Gastrocnemius medialis (tissue), 4 donors: ENCODE data around the gene KCNH2. TPM values are rescaled to one million over a fixed set of nuclear protein-coding genes. Genes with fewer than 3 reads are reported as not detected.

Source experiments
- ATAC-seq, 2 donors: fragments of 150-250 bp; one replicate each; pipeline ENCODE4 v1.9.1; 2016
- DNase-seq, 2 donors: peaks; one replicate each; pipeline ENCODE4 v3.0.0-alpha.2; 2019
- H3K27ac ChIP-seq, 4 donors: fragments of 200-600 bp; sonication (generic); 1 replicate in 1 of 4; 2 replicates in 3 of 4; pipeline ENCODE4 v1.5.1; 2016 to 2018; ENCODE audit warnings: mild to moderate bottlenecking in 2 of 4, moderate library complexity in 1 of 4
- H3K27me3 ChIP-seq, 3 donors: fragments of 200-600 bp; sonication (generic) in 2 of 3; 1 replicate in 1 of 3; 2 replicates in 2 of 3; pipeline versions ENCODE4 v1.5.1 to v1.6.0; 2016 to 2019; ENCODE audit warnings: mild to moderate bottlenecking in 1 of 3, moderate library complexity in 1 of 3
- H3K36me3 ChIP-seq, 2 donors: fragments of 200-600 bp; sonication (generic) in 1 of 2; one replicate each; pipeline ENCODE4 v1.5.1; 2017 to 2018
- H3K4me1 ChIP-seq, 2 donors: fragments of 200-600 bp; sonication (generic) in 1 of 2; one replicate each; pipeline ENCODE4 v1.5.1; 2016 to 2017; ENCODE audit warnings: mild to moderate bottlenecking in 2 of 2
- H3K4me3 ChIP-seq, 4 donors: fragments of 200-600 bp; sonication (generic) in 3 of 4; 1 replicate in 1 of 4; 2 replicates in 3 of 4; pipeline ENCODE4 v1.5.1; 2016 to 2019; ENCODE audit warnings: mild to moderate bottlenecking in 2 of 4
- H3K9me3 ChIP-seq, 3 donors: fragments of 200-600 bp; sonication (generic) in 2 of 3; 1 replicate in 1 of 3; 2 replicates in 2 of 3; pipeline ENCODE4 v1.5.1; 2016 to 2019
- POLR2A ChIP-seq, 2 donors: fragments of 450-650 bp; IDR thresholded peaks; one replicate each; pipeline ENCODE4 v1.6.1; 2017; ENCODE audit warnings: antibody characterized with exemption in 2 of 2, mild to moderate bottlenecking in 2 of 2, moderate library complexity in 2 of 2
- in situ Hi-C, 4 donors: fragments of 200-750 bp; cut with MboI; loops; one replicate each; pipeline versions ENCODE4 v1.15.0 to v1.8.0; 2017; ENCODE audit warnings: low sequenced_read_pairs in 4 of 4
- intact Hi-C: fragments of 100-400 bp; cut with DNase I; formaldehyde crosslinking; loops from one replicate; pipeline ENCODE4 v1.15.1; 2023; ENCODE audit warnings: low total_unique reads
- total RNA-seq, 4 donors: library from RNA; depleted of rRNA; stranded (reverse); fragments of >200 nt; gene quantifications; one replicate each; pipeline versions ENCODE4 v1.1.0 to v1.2.3, GENCODE V29; 2016
- TF ChIP-seq, protein P1 (sequence below), 5 experiments: fragments of 450-650 bp in 3 of 5; fragments of 200-600 bp in 2 of 5; sonication (generic) in 2 of 5; IDR thresholded peaks in 4 of 5; conservative IDR thresholded peaks in 1 of 5; 1 replicate in 4 of 5; 2 replicates in 1 of 5; pipeline ENCODE4 v1.5.1; 2016 to 2019; ENCODE audit warnings: antibody characterized with exemption in 5 of 5, mild to moderate bottlenecking in 3 of 5, moderate library complexity in 3 of 5

KCNH2 gene
- total RNA-seq, 4 donors from 2014 or later = 0.19 to 1.00 (median 0.46) TPM; not detected in 1

DNA sequence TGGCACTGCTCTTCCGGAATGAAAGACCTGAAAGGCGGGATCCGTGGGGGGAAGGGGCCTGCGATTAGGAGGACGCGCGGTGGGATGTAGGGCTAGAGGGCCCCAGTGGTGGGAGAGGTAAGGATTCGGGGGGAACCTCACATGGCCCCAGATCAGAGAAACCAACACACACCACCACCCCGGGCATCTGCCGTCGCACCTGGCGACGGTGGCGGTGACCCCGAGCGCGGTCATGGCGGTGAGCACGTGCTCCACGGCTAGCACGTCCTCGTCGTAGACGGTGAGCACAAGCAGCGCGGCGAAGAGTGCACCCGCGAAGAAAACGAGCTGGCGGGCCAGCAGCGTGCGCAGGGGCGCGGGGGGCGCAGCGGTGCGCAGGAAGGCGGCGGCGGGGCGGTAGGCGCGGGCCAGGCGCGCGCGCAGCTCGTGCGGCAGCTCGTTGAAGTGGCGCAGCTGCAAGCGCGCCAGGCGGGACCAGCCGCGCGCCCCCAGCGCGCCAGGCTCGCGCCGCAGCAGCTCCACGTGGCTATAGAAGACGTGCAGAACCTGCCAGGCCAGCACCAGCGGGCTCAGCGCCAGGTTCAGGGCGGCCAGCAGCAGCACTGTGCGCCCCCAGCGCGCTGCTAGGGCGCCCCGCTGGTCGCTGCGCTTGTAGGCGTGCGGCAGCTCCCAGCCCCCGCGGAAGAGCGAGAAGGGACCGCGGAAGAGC lies 40.5 kb upstream of the KCNH2 start:
- DNase-seq = no peak
- in situ Hi-C loops (no loop called here), intact Hi-C loops (no loop called here)
- Histone ChIP-seq H3K27me3 (peaks cover 29 to 57% (median 38%) of the 10 kb centered on the region in 3 donors), H3K4me1 (peaks cover 8 to 16% of the 10 kb centered on the region in 2 donors), H3K36me3 (no peaks in the 10 kb centered on the region), H3K27ac (no peak overlapping the region), H3K4me3 (peak overlapping the region; percentile 17 to 38 (median 26)), H3K9me3 (no peaks in the 10 kb centered on the region)
- TF ChIP-seq, protein P1, sequence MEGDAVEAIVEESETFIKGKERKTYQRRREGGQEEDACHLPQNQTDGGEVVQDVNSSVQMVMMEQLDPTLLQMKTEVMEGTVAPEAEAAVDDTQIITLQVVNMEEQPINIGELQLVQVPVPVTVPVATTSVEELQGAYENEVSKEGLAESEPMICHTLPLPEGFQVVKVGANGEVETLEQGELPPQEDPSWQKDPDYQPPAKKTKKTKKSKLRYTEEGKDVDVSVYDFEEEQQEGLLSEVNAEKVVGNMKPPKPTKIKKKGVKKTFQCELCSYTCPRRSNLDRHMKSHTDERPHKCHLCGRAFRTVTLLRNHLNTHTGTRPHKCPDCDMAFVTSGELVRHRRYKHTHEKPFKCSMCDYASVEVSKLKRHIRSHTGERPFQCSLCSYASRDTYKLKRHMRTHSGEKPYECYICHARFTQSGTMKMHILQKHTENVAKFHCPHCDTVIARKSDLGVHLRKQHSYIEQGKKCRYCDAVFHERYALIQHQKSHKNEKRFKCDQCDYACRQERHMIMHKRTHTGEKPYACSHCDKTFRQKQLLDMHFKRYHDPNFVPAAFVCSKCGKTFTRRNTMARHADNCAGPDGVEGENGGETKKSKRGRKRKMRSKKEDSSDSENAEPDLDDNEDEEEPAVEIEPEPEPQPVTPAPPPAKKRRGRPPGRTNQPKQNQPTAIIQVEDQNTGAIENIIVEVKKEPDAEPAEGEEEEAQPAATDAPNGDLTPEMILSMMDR (IDR thresholded peaks at IDR 0.05 in 4 of 5, conservative IDR thresholded peaks at IDR 0.05 in 1 of 5) = peak in 1 of 5 experiments; percentile 31
- no peak for TF ChIP-seq POLR2A (IDR thresholded peaks at IDR 0.05)
- ATAC-seq = peak; percentile 5 to 17

DNA sequence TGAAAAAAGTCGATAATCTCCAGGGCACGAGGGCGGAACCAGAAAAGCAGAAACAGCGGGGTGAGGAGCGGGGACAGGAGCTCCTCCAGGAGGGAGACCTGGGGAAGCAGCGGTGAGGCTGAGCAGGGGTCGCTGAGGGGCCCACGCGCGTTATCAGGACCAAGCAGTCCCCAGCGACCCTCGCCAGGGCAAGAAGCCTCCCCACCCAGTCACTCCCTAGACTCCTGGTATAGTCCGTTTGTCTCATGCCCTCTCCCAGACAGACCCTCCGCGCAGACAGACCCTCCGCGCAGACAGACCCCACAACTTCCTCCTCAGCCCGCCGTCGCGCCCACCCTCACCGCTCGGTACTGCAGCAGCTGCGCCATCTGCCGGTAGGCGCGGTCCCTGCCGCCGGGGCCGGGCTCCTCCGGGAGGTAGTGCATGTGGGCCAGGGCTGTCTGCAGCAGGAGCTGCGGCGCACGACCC lies 39.9 kb upstream of the KCNH2 start:
- Histone ChIP-seq H3K4me1 (peaks cover 8 to 22% of the 10 kb centered on the region in 2 donors), H3K9me3 (no peaks in the 10 kb centered on the region), H3K4me3 (peak overlapping the region in 3 of 4 donors; percentile 17 to 38 (median 31)), H3K36me3 (no peaks in the 10 kb centered on the region), H3K27me3 (peaks cover 29 to 63% (median 44%) of the 10 kb centered on the region in 3 donors), H3K27ac (no peak overlapping the region)
- in situ Hi-C loops (no loop called here), intact Hi-C loops (no loop called here)
- ATAC-seq (peak; percentile 62 to 64), DNase-seq (no peak)
- no peak for TF ChIP-seq POLR2A (IDR thresholded peaks at IDR 0.05)
- TF ChIP-seq, protein P1 (IDR thresholded peaks at IDR 0.05 in 4 of 5, conservative IDR thresholded peaks at IDR 0.05 in 1 of 5) = peak; percentile 75 to 96 (median 88)

DNA sequence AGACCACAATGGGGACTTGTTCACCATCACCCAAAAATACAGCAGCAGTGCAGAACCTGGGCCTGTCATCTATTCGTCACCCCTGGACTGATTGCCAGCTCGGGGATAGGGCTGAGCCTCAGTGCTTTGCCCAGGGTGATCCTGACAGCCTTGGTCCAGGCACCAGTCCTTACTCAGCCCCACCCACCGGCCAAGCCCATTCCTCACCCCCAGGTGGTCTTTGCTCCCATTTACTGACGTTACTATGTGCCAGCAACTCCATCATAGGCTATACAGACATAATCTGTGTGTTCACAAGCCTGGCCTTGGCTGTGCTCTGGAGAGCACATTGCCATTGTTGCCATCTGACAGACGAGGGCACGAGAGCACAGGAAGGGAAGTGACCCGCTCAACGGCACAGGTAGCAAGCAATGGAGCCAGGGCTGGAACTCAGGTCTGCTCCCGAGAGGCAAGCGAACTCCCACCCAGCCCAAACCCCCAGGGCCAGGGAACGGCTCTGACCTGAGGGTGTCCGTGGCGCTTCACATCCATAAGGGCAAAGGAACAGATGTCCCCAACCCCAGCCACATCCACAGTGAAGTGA lies 39.3 kb upstream of the KCNH2 start:
- Histone ChIP-seq H3K36me3 (no peaks in the 10 kb centered on the region), H3K9me3 (no peaks in the 10 kb centered on the region), H3K4me3 (peak overlapping the region in 1 of 4 donors; percentile 38), H3K27ac (no peak overlapping the region), H3K27me3 (peaks cover 29 to 68% (median 50%) of the 10 kb centered on the region in 3 donors), H3K4me1 (peaks cover 8 to 23% of the 10 kb centered on the region in 2 donors)
- ATAC-seq (no peak), DNase-seq (no peak)
- in situ Hi-C loops = no loop called here
- no peak for TF ChIP-seq POLR2A (IDR thresholded peaks at IDR 0.05)
- TF ChIP-seq, protein P1 (IDR thresholded peaks at IDR 0.05 in 4 of 5, conservative IDR thresholded peaks at IDR 0.05 in 1 of 5) = no peak
- intact Hi-C loops = no loop called here

DNA sequence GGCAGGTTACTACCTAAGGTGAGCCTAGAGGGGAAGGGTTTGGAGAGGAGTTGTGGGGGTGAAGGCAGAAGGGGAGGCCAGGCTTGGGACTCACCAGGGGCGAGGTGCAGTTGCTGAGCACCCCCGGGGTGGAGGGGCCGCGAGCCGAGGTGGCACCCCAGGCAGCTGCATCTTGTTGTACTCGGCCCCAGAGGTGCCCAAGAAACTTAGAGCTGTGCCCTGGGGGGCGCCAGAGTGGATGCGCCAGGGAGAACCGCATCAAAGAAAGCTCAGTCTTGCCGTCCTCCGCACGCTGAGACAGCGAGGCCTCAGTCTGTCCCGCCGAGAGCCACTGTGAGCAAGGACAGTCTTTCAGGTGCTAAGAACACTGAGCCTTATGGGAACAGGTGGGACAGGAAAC lies 38.8 kb upstream of the KCNH2 start:
- DNase-seq (no peak), ATAC-seq (no peak)
- Histone ChIP-seq H3K36me3 (no peaks in the 10 kb centered on the region), H3K4me3 (no peak overlapping the region), H3K27ac (no peak overlapping the region), H3K9me3 (no peaks in the 10 kb centered on the region), H3K27me3 (peaks cover 34 to 69% (median 50%) of the 10 kb centered on the region in 3 donors), H3K4me1 (peaks cover 8 to 23% of the 10 kb centered on the region in 2 donors)
- in situ Hi-C loops = no loop called here
- TF ChIP-seq, protein P1 (IDR thresholded peaks at IDR 0.05 in 4 of 5, conservative IDR thresholded peaks at IDR 0.05 in 1 of 5) = no peak
- no peak for TF ChIP-seq POLR2A (IDR thresholded peaks at IDR 0.05)
- intact Hi-C loops = no loop called here
